DMS53 treated with DMSO at 0.1 percent for 48 hours (cell line): ENCODE results near the gene FBXO11.
"Not testable (repeated sequence)": the region's sequence is repeated elsewhere in the genome, so short reads cannot be mapped to it uniquely, and the experiment has no call there.

Experiments
- DNase-seq: peaks from one replicate; lab custom pipeline; 2025; ENCODE audit not compliant: unreplicated experiment; lab: John Stamatoyannopoulos, UW

The FBXO11 gene

DNA sequence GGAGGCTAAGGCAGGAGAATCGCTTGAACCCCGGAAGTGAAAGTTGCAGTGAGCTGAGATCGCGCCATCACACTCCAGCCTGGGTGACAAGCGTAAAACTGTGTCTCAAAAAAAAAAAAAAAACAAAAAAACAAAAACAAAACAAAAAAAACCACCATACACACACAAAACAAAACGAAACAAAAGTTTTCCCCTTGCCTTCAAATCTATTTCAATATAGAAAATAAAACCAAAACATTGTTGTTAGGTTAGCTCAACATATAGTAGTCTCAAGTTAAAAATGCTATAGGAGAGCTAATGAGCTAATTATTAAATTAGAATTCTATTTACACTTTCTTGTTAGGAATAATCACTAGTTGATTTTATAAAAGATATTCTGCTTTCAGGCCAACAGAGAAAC is 43.3 kb downstream of the FBXO11 start:
- DNase-seq, result no peak

DNA sequence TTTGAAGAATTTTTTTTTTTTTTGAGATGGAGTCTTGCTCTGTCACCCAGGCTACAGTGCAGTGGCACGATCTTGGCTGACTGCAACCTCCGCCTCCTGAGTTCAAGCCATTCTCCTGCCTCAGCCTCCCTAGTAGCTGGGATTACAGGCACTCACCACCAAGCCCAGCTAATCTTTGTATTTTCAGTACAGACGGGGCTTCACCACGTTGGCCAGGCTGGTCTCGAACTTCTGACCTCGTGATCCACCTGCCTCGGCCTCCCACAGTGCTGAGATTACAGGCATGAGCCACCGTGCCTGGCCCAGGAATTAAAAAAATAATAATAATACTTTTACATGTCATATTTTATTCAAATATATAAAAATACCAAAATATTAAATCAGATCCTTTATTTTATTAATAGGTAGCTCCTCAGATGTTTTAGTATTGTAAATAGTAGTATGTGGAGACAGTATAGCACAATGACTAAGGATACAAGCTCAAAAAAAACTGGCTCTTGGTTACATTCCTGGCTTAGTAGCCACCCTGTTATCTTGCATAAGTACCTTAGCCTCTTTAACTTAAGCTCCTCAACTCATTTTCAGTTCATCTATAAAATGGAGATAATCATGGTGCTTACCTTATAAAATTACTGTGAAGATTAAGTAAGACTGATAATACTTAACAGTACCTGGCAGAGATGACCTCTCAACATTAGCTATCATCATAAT is 53.1 kb downstream of the FBXO11 start:
- not testable (repeated sequence) for DNase-seq

DNA sequence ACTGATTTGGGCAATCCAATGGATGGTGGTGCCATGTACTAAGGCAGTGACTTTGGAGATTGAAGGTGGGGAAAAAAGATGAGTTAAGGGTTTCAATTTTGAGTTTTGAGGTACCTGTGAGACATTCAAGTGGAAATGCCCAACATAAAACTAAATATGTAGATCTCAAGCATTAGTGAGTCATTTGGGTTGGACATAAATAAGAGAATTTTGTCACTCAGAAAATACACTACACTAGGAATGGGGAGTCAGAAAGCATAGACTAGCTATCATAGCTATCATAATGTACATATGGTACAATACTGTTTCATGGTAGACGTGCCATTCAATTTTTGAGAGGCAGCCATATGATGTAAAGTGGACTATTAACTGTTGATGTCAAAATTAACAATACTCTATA is 56.1 kb downstream of the FBXO11 start:
- DNase-seq, result no peak

- no peak for DNase-seq
Observed at GRCh38 chr2:47849368-47849767, 56.9 kb downstream of the FBXO11 start.

- no peak for DNase-seq
Observed at GRCh38 chr2:47844162-47844561, 62.1 kb downstream of the FBXO11 start.

DNA sequence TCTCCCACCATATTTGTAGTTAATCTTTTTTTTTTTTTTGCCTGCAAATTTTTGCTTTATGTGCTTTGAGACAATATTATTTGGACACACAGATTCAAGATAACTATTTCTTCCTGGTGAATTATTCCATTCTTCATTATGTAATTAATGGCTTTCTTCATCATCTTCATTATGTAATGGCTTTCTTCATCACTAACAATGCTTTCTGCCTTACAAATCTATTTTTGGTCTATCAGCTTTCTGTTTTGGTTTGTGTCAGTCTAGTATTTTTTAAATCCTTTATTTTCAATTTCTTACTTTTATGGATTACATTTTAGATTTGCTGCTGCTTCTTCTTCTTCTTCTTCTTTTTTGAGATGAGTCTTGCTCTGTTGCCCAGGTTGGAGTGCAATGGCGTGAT is 62.9 kb downstream of the FBXO11 start:
- DNase-seq, result no peak

DNA sequence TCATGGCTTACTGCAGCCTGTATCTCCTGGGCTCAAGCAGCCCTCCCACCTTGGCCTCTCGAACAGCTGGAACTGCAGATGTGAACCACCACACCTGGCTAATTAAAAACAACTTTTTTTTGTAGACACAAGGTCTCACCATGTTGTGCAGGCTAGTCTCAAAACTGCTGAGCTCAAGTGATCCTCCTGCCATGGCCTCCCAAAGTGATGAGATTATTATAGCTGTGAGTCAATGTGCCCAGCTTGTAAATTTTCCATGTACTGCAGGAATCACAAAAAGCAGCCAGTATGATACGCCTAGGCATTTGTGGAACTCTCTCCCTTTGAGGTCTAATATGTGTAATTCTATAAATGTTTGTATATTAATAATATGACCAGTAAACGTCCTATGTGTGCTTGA is 63.5 kb downstream of the FBXO11 start:
- no peak for DNase-seq

- DNase-seq, result no peak
Observed at GRCh38 chr2:47838686-47839085, 67.6 kb downstream of the FBXO11 start.

DNA sequence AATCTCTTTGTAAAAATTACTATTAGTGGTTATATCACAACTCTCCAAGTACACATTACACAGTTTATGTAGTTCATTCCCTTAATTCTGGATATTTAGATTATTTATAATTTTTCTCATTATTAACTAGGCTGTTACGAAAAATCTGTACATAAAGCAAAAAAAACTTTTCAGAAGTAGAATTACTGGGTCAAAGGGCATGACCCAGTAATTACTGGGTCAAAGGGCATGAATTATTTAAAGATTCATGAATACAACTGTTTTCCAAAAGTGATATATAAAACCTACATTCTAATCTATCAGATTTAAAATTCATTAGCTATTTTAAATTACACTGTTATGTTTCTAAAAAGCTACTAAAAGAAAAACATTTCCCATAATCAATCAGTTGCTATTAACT is 68.0 kb downstream of the FBXO11 start:
- DNase-seq, result no peak

- DNase-seq, result no peak
Observed at GRCh38 chr2:47833516-47833968, 72.8 kb downstream of the FBXO11 start.

DNA sequence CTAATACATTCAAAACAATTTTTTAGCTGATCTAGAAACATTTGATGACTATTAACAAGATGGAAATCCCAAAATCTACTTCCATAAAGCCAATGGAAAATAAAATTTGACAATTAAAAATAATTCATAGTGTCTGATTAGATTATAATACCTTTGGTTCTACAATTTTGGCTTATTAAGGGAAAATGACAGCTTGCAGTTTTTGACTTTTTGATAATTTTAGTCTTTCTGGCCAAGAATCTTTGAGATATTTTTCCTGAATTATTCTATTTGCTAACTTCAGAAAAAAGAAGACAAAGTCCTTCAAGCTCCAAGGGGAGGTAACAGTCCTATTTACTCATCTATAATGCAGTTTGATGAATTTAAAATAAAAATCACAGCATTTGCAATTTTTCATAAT is 83.8 kb downstream of the FBXO11 start:
- no peak for DNase-seq

GRCh38 chr2:47819834-47820233 is 86.5 kb downstream of the FBXO11 start:
- DNase-seq, result no peak

GRCh38 chr2:47818777-47819176 is 87.5 kb downstream of the FBXO11 start:
- DNase-seq, result no peak

DNA sequence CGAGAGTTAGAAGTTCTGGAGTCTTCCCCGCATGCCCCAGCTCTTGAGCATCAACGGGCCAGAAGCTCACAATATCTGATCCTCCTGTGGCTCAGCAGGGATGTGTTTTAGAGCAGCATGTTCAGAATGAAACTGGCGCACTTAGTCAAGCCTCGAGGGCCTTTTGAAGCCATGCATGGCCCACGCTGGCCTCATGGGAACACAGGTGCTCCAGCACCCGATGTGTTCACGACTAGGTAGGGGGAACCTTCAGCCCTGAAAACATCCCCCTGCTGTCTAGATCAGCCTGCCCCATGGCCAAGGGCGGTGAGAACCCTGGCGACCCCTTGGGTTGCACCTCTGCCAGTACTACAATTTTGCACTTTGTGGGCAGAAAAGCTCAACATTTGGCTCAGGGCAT is 90.5 kb downstream of the FBXO11 start:
- no peak for DNase-seq

DNA sequence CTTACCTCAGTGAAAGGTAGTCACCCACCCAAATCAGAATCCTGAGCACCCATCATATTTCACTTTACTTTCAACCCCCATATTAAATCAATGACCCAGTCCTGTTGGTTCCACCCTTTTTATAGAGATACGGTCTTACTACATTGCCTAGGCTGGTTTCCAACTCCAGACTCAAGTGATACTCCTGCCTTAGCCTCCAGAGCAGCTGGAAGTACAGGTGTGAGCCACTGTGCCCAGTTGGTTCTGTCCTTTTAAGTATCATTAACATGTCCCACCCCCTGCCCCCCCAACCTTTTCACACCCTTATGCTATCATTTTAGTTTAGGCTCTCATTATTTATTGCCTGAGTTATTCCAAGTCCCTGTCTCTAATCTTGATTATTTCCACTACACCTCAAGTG is 94.6 kb downstream of the FBXO11 start:
- no peak for DNase-seq

- DNase-seq, result no peak
Observed at GRCh38 chr2:47810850-47811249, 95.4 kb downstream of the FBXO11 start.

DNA sequence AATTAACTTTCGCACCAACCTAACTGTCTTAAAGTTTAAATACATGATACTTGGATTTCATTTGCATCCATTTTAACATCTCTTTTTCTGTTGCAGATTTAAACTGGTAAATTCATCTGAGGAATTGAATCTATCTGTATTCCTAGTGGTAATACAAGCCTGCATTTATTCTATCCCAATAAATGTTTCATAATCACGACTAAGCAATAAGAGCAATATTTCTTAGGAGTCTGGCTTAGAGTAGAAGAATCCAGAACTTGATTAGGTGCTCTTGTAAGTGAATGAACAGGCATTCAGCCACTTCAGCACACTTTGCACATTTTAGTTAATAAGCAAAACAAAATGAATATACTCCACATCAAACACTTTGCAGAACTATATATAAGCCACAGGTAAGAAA is 96.4 kb downstream of the FBXO11 start:
- DNase-seq, result no peak

GRCh38 chr2:47808614-47809013 is 97.7 kb downstream of the FBXO11 start:
- no peak for DNase-seq

DNA sequence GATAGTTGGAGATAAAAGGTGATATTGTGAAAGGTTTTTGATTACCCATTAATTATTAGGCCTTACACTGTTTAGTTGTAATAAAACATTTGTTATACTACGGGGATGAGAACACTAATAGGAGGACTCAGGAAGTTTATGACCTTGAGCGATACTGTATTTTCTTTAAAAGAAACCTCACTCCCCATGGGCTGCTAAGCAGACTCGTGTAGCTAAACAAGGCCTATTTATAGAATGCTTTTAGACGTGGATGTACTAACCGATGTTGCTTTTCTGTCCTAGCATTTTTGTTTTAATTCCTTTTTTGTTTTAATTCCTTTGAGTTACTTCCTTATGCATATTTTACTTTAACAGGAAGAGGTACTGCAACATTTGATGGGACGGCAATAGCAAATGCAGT is 100.4 kb downstream of the FBXO11 start:
- DNase-seq, result no peak

DNA sequence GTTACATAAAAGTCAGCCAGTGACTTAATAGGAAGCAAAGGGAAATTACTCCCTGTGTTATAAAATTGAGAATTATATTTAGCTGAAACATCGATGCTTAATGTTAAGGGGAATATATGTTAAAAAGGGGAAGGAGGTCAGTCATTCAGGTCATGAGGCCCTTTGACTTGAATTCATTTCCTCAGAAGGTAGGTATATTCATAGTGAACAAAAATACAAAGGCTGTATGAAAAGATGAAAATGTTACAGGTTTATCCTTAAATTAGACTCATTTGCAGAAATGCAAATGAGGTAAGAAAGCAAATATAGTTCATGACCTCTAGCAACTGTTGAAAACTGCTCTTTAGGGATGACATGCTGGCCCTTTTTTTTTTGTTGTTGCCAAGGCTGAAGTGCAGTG is 102.5 kb downstream of the FBXO11 start:
- DNase-seq, result no peak

DNA sequence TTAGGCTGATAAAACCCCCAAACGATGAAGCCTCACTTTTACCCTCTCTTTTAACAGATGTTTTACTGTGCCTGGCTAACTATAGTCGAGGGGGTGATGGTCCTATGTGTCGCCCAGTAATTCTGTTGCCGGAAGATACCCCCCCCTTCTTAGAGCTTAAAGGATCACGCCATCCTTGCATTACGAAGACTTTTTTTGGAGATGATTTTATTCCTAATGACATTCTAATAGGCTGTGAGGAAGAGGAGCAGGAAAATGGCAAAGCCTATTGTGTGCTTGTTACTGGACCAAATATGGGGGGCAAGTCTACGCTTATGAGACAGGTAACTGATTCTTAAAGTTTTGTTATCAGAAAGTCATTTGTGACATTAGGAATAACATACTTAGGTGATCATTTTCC is 102.9 kb downstream of the FBXO11 start:
- DNase-seq, result no peak

DNA sequence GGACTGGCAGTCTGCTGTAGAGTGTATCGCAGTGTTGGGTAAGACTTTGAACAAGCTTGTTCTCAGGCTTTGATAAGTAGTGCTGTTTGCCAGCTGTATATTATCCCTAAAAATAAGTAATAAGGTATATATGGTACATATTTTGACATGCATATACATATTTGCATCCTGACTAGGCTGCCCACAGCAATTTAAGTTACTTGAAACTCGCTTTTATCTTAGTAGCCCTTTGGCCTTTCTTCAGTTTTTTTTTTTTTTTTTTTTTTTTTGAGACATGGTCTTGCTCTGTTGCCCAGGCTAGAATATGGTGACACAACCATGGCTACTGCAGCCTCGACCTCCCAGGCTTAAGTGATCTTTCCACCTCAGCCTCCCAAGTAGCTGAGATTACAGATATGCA is 105.2 kb downstream of the FBXO11 start:
- DNase-seq, result no peak

DNA sequence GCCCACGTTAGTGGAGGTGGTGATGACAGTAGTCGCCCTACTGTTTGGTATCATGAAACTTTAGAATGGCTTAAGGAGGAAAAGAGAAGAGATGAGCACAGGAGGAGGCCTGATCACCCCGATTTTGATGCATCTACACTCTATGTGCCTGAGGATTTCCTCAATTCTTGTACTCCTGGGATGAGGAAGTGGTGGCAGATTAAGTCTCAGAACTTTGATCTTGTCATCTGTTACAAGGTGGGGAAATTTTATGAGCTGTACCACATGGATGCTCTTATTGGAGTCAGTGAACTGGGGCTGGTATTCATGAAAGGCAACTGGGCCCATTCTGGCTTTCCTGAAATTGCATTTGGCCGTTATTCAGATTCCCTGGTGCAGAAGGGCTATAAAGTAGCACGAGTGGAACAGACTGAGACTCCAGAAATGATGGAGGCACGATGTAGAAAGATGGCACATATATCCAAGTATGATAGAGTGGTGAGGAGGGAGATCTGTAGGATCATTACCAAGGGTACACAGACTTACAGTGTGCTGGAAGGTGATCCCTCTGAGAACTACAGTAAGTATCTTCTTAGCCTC is 107.2 kb downstream of the FBXO11 start:
- DNase-seq, result no peak
